GM08714 (cell line): ENCODE results near the gene CHST14.

Experiments used
- H3K4me3 ChIP-seq: fragments of 200-500 bp; sonication (Bioruptor generic); 2 replicates; pipeline ENCODE4 v1.5.1; 2014; ENCODE audit warnings: mild to moderate bottlenecking, low read length, inconsistent platforms
- ZNF274 ChIP-seq: IDR thresholded peaks from 2 replicates; pipeline ENCODE4 v1.6.1; 2012; ENCODE audit warnings: mild to moderate bottlenecking, low read depth, low read length

The CHST14 gene

GRCh38 chr15:40470423-40471104 is at the start of gene CHST14:
Gene CHST14, plus strand, starts transcription at chr15:40470984. Its CDS starts 230 bp downstream, at chr15:40471214.
- TF ChIP-seq ZNF274 = no peak
- H3K4me3 ChIP-seq = peak within 1 kb of the TSS; percentile 85

GRCh38 chr15:40421246-40422157 is 49.3 kb upstream of the CHST14 start:
- no peak overlapping the region for H3K4me3 ChIP-seq
- TF ChIP-seq ZNF274 = no peak

- H3K4me3 ChIP-seq = no peak overlapping the region
- TF ChIP-seq ZNF274 = no peak
These were observed 46.2 kb upstream of the CHST14 start for GRCh38 chr15:40424483-40425115.

GRCh38 chr15:40425681-40426080 is 45.1 kb upstream of the CHST14 start:
- no peak for TF ChIP-seq ZNF274
- no peak overlapping the region for H3K4me3 ChIP-seq

GRCh38 chr15:40427188-40427587 is 43.6 kb upstream of the CHST14 start:
- TF ChIP-seq ZNF274 = no peak
- no peak overlapping the region for H3K4me3 ChIP-seq

GRCh38 chr15:40428185-40428584 is 42.6 kb upstream of the CHST14 start:
- TF ChIP-seq ZNF274 = no peak
- no peak overlapping the region for H3K4me3 ChIP-seq

- no peak for TF ChIP-seq ZNF274
- H3K4me3 ChIP-seq = no peak overlapping the region
These were observed 41.6 kb upstream of the CHST14 start for GRCh38 chr15:40429068-40429710.

GRCh38 chr15:40430271-40430805 is 40.4 kb upstream of the CHST14 start:
- H3K4me3 ChIP-seq = no peak overlapping the region
- no peak for TF ChIP-seq ZNF274

- TF ChIP-seq ZNF274 = no peak
- H3K4me3 ChIP-seq = no peak overlapping the region
These were observed 35.6 kb upstream of the CHST14 start for GRCh38 chr15:40435023-40435709.

GRCh38 chr15:40435710-40436089 is 35.1 kb upstream of the CHST14 start:
- H3K4me3 ChIP-seq = no peak overlapping the region
- no peak for TF ChIP-seq ZNF274

GRCh38 chr15:40436116-40436891 is 34.5 kb upstream of the CHST14 start:
- H3K4me3 ChIP-seq = no peak overlapping the region
- TF ChIP-seq ZNF274 = no peak

GRCh38 chr15:40436892-40437751 is 33.7 kb upstream of the CHST14 start:
- no peak overlapping the region for H3K4me3 ChIP-seq
- no peak for TF ChIP-seq ZNF274
